Left ventricle myocardium inferior (tissue), 1 donor: ENCODE data around the gene EGFL7. TPM values are rescaled to one million over a fixed set of nuclear protein-coding genes. Genes with fewer than 3 reads are reported as not detected.

Source experiments
- DNase-seq: peaks from one replicate; pipeline ENCODE4 v3.0.0-alpha.2; 2020
- H3K27ac ChIP-seq: fragments of 200-600 bp; replicated peaks from 2 replicates; pipeline ENCODE4 v1.8.0; 2021
- H3K27me3 ChIP-seq: fragments of 200-600 bp; 2 replicates; pipeline ENCODE4 v1.8.0; 2021; ENCODE audit warnings: low read depth
- H3K36me3 ChIP-seq: fragments of 200-600 bp; 2 replicates; pipeline ENCODE4 v1.8.0; 2021
- H3K4me1 ChIP-seq: fragments of 200-600 bp; 2 replicates; pipeline ENCODE4 v1.8.0; 2021
- H3K4me3 ChIP-seq: fragments of 200-600 bp; 2 replicates; pipeline ENCODE4 v1.8.0; 2021; ENCODE audit warnings: mild to moderate bottlenecking, moderate library complexity
- H3K9me3 ChIP-seq: fragments of 200-600 bp; replicated peaks from 2 replicates; pipeline ENCODE4 v1.8.0; 2021
- intact Hi-C: fragments of 100-400 bp; cut with micrococcal nuclease; formaldehyde crosslinking; loops from one replicate; pipeline ENCODE4 v1.11.0; 2022
- total RNA-seq: library from RNA; stranded (reverse); fragmentation: NEBNext Ultra II Directional; extraction: Animal tissue kit (Norgen Biotek cat#: 25700); gene quantifications from one replicate; pipeline ENCODE4 v1.2.1, GENCODE V29; 2021
- TF ChIP-seq, protein P1 (sequence below): fragments of 200-600 bp; IDR thresholded peaks from 2 replicates; pipeline ENCODE4 v1.8.0; 2021; ENCODE audit warnings: antibody characterized with exemption, mild to moderate bottlenecking, borderline replicate concordance
- donor health status: DM: no; HTN: yes; CAD: no; lungs with severe emphysema.

The EGFL7 gene
- total RNA-seq, 1 donor from 2014 or later: 81.5 TPM

GRCh38 chr9:136615631-136616306 is 46.9 kb upstream of the EGFL7 start:
- no peaks in the 10 kb centered on the region for H3K27me3 ChIP-seq
- TF ChIP-seq, protein P1, sequence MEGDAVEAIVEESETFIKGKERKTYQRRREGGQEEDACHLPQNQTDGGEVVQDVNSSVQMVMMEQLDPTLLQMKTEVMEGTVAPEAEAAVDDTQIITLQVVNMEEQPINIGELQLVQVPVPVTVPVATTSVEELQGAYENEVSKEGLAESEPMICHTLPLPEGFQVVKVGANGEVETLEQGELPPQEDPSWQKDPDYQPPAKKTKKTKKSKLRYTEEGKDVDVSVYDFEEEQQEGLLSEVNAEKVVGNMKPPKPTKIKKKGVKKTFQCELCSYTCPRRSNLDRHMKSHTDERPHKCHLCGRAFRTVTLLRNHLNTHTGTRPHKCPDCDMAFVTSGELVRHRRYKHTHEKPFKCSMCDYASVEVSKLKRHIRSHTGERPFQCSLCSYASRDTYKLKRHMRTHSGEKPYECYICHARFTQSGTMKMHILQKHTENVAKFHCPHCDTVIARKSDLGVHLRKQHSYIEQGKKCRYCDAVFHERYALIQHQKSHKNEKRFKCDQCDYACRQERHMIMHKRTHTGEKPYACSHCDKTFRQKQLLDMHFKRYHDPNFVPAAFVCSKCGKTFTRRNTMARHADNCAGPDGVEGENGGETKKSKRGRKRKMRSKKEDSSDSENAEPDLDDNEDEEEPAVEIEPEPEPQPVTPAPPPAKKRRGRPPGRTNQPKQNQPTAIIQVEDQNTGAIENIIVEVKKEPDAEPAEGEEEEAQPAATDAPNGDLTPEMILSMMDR: no peak
- peak; percentile 15 for DNase-seq
- H3K4me1 ChIP-seq: peaks cover 30% of the 10 kb centered on the region
- no peaks in the 10 kb centered on the region for H3K9me3 ChIP-seq
- H3K27ac ChIP-seq: peak overlapping the region; percentile 85
- intact Hi-C loops: no loop called here
- H3K36me3 ChIP-seq: no peaks in the 10 kb centered on the region
- no peak overlapping the region for H3K4me3 ChIP-seq

DNA sequence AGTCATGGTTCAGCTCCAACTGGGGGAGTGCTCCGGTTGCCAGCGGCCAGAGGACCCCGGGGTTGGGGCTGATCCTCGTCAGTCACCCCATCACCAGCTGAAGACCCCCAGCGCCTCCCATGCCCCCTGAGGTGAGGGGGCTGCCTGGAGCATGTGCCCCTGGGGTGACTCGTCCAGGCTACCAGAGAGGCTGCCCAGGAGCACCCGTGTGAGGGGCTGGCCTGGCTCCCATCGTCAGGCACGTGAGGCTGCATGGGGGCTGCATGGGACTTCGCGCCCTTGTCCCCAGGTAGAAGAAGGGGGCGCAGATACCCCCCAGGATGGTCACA is 46.4 kb upstream of the EGFL7 start:
- no peaks in the 10 kb centered on the region for H3K9me3 ChIP-seq
- no peak overlapping the region for H3K4me3 ChIP-seq
- H3K27ac ChIP-seq: no peak overlapping the region
- H3K4me1 ChIP-seq: peaks cover 30% of the 10 kb centered on the region
- TF ChIP-seq, protein P1: no peak
- H3K27me3 ChIP-seq: no peaks in the 10 kb centered on the region
- intact Hi-C loops: no loop called here
- DNase-seq: peak; percentile 12
- H3K36me3 ChIP-seq: no peaks in the 10 kb centered on the region

- H3K9me3 ChIP-seq: no peaks in the 10 kb centered on the region
- H3K36me3 ChIP-seq: no peaks in the 10 kb centered on the region
- H3K4me3 ChIP-seq: no peak overlapping the region
- no peak for DNase-seq
- no peaks in the 10 kb centered on the region for H3K27me3 ChIP-seq
- TF ChIP-seq, protein P1: no peak
- H3K4me1 ChIP-seq: peaks cover 30% of the 10 kb centered on the region
- intact Hi-C loops: no loop called here
- no peak overlapping the region for H3K27ac ChIP-seq
Measured at GRCh38 chr9:136616948-136617695, 45.6 kb upstream of the EGFL7 start.

DNA sequence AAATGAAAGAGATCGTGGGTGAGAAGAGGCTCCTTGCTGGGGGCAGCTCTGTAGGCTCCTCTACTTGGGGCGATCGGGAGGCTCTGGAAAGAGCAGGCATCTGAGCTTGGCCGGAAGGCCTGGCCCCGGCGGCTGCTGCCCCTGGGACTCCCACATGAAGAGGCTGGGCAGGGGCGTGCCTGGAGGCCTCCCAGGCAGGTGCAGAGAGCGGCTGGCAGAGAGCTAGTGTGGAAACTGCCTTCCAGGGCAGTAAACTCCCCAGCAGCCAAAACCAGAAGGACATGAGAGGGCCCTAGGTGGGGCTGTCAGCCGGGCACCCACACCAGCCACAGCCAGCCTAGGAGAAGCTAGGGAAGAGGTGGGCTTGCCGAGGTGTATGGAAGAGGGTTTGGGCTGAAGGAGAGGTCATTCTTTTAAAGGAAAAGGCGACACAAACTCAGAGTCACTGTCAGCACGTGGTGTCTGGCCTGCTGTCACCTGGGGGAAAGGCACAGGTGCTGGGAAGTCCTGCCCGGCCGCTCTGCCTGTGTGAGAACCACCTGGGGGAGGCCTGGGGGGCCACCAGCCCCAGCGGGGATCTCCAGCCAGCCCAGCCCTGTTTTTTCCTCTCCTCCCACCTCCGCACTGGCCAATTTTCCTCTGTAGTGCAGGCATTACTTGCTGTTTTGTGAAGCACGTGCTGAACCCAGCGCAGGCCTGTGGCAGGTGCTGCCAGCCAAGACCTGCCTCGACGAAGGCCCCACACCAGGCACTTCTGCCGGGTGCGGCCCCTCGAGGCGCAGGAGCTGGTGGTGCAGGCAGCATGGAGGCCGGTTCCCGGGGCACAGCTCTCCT is 44.8 kb upstream of the EGFL7 start:
- H3K27me3 ChIP-seq: no peaks in the 10 kb centered on the region
- H3K36me3 ChIP-seq: no peaks in the 10 kb centered on the region
- TF ChIP-seq, protein P1: no peak
- H3K9me3 ChIP-seq: no peaks in the 10 kb centered on the region
- H3K27ac ChIP-seq: no peak overlapping the region
- no peak overlapping the region for H3K4me3 ChIP-seq
- DNase-seq: no peak
- peaks cover 31% of the 10 kb centered on the region for H3K4me1 ChIP-seq
- intact Hi-C loops: no loop called here
